Measurements from ENCODE around the gene MOV10. TPM values are rescaled to one million over a fixed set of nuclear protein-coding genes. Genes with fewer than 3 reads are reported as not detected.

MOV10 gene, protein sequence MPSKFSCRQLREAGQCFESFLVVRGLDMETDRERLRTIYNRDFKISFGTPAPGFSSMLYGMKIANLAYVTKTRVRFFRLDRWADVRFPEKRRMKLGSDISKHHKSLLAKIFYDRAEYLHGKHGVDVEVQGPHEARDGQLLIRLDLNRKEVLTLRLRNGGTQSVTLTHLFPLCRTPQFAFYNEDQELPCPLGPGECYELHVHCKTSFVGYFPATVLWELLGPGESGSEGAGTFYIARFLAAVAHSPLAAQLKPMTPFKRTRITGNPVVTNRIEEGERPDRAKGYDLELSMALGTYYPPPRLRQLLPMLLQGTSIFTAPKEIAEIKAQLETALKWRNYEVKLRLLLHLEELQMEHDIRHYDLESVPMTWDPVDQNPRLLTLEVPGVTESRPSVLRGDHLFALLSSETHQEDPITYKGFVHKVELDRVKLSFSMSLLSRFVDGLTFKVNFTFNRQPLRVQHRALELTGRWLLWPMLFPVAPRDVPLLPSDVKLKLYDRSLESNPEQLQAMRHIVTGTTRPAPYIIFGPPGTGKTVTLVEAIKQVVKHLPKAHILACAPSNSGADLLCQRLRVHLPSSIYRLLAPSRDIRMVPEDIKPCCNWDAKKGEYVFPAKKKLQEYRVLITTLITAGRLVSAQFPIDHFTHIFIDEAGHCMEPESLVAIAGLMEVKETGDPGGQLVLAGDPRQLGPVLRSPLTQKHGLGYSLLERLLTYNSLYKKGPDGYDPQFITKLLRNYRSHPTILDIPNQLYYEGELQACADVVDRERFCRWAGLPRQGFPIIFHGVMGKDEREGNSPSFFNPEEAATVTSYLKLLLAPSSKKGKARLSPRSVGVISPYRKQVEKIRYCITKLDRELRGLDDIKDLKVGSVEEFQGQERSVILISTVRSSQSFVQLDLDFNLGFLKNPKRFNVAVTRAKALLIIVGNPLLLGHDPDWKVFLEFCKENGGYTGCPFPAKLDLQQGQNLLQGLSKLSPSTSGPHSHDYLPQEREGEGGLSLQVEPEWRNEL
- 10 to 100 TPM; 12.3 to 24.1 (median 18.7) TPM for total RNA-seq

DNA sequence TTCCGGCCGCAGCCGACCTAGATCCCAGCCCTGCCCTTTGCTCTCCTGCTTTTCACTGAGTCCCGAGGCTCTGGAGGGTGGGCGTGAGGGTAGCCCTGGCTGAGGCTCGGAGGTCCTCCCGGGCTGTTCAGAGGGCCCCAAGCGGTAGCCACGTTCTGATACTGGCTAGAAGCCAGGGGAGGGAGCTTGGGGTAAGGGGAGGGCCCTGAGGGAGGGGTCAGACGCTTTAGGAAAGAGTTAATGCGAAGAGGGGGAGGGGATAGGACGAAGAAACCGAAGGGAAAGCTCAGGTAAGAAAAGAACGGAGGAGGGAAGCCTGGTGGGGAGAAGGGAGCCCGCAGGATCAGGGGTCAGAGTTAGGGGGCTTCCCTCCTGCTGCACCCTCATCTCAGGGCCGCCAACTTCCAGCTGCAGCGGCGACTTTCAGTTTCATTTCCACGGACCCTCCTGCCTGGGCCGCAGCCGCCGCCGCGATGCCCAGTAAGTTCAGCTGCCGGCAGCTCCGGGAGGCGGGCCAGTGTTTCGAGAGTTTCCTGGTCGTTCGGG, at the start of gene MOV10:
MOV10 (plus strand) TSS at position 220 of the 546 bp plus-strand sequence; CDS start at position 474, 254 bp downstream.
- Histone ChIP-seq H3K9me3 (no peaks in the 10 kb centered on the region), H3K27me3 (no peaks in the 10 kb centered on the region), H3K27ac (replicated peaks in 1 of 4) (peak within 1 kb of the TSS; percentile 85 to 93 (median 91)), H3K4me1 (peaks cover 24 to 37% (median 32%) of the 10 kb centered on the region in 4 donors), H3K4me3 (peak within 1 kb of the TSS; percentile 63 to 96 (median 71)), H3K36me3 (peaks cover 10 to 25% (median 17%) of the 10 kb centered on the region in 4 donors)
- intact Hi-C loops (cut with DNase I), result loop anchor here (5.0 kb wide), 1 partner anchor 33 kb away; the partner anchor contains the start of gene RHOC
- WGBS, result 1% methylated on average over 24 of the region's 30 CpGs
- TF ChIP-seq CTCF (IDR thresholded peaks at IDR 0.05) (no peak), POLR2A (IDR thresholded peaks at IDR 0.05; ENCODE audit: low read depth) (no peak), POLR2AphosphoS5 (IDR thresholded peaks at IDR 0.05) (peak; percentile 31 to 48)
- DNase-seq (ENCODE audit: extremely low spot score), result peak; percentile 95

- intact Hi-C loops (cut with DNase I), result loop anchor here (5.0 to 10.0 kb wide), 2 partner anchors 42 to 231 kb away; partner anchors contain the start of gene CTTNBP2NL
- H3K36me3 ChIP-seq, result no peaks in the 10 kb centered on the region
- H3K27ac ChIP-seq (replicated peaks in 1 of 4), result no peak overlapping the region
- no peaks in the 10 kb centered on the region for H3K27me3 ChIP-seq
- no peak for DNase-seq (ENCODE audit: extremely low spot score)
- no peak overlapping the region for H3K4me3 ChIP-seq
- no peak for TF ChIP-seq EP300 (IDR thresholded peaks at IDR 0.05)
- TF ChIP-seq CTCF (IDR thresholded peaks at IDR 0.05), result no peak
- no peak for TF ChIP-seq POLR2AphosphoS5 (IDR thresholded peaks at IDR 0.05)
- TF ChIP-seq POLR2A (IDR thresholded peaks at IDR 0.05; ENCODE audit: low read depth), result no peak
- no peaks in the 10 kb centered on the region for H3K9me3 ChIP-seq
- WGBS, result 100% methylated on average over 2 of the region's 2 CpGs
- peaks cover 57 to 86% (median 81%) of the 10 kb centered on the region in 4 donors for H3K4me1 ChIP-seq
Observed at GRCh38 chr1:112625696-112626095, 48.8 kb upstream of the MOV10 start.

DNA sequence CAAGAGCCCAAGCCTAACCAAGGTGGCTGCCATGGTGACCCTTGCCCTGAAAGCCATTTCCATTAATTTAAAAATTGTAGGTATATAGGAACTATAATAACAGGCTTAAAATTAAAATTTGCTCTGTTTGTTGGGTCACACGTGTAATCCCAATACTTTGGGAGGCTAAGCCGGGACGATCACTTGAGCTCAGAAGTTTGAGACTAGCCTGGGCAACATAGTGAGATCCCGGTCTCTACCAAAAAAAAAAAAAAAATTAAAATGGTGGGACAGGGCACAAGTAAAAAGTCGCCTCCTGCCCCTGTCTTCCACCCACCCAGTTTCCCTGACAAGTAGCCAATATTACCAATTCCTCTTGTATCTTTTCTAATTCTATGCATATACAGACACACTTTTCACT, 48.3 kb upstream of the MOV10 start:
- TF ChIP-seq POLR2AphosphoS5 (IDR thresholded peaks at IDR 0.05), result no peak
- no peak overlapping the region for H3K27ac ChIP-seq (replicated peaks in 1 of 4)
- H3K27me3 ChIP-seq, result no peaks in the 10 kb centered on the region
- peaks cover 52 to 86% (median 78%) of the 10 kb centered on the region in 4 donors for H3K4me1 ChIP-seq
- no peak for DNase-seq (ENCODE audit: extremely low spot score)
- no peak overlapping the region for H3K4me3 ChIP-seq
- H3K9me3 ChIP-seq, result no peaks in the 10 kb centered on the region
- WGBS, result 92% methylated on average over 5 of the region's 5 CpGs
- intact Hi-C loops (cut with DNase I), result loop anchor here (5.0 to 10.0 kb wide), 2 partner anchors 41 to 231 kb away; partner anchors contain the start of gene CTTNBP2NL
- H3K36me3 ChIP-seq, result peaks cover 0 to under 1% (median 0%) of the 10 kb centered on the region in 4 donors

DNA sequence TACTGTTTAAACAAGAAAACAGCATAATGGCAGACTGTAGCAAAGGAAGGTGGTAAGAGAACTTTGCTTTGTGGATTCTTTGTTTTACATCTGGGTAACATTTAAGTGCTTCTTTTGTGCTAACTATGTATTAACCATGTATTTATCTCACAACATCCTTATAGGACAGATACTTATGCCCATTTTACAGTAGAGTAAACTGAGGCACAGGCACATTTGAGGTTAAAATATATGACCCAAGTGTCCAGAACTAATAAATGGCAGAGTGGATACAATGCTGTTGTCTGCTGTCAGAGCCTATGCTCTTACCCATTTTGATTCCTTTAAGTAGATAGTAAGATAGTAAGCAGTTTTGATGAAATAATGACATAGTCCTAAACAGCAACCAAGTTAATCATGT, 47.6 kb upstream of the MOV10 start:
- Histone ChIP-seq H3K27me3 (no peaks in the 10 kb centered on the region), H3K36me3 (peaks cover 0 to 6% (median under 1%) of the 10 kb centered on the region in 4 donors), H3K4me3 (no peak overlapping the region), H3K9me3 (no peaks in the 10 kb centered on the region), H3K4me1 (peaks cover 46 to 86% (median 72%) of the 10 kb centered on the region in 4 donors), H3K27ac (replicated peaks in 1 of 4) (no peak overlapping the region)
- intact Hi-C loops (cut with DNase I), result loop anchor here (5.0 to 10.0 kb wide), 2 partner anchors 40 to 232 kb away; partner anchors contain the start of gene CTTNBP2NL
- DNase-seq (ENCODE audit: extremely low spot score), result no peak
- no peak for TF ChIP-seq POLR2AphosphoS5 (IDR thresholded peaks at IDR 0.05)
- no peak for TF ChIP-seq POLR2A (IDR thresholded peaks at IDR 0.05; ENCODE audit: low read depth)
- no peak for TF ChIP-seq EP300 (IDR thresholded peaks at IDR 0.05)
- no peak for TF ChIP-seq CTCF (IDR thresholded peaks at IDR 0.05)
